ENCODE measurements around the gene H2AZ2.
"Not testable (repeated sequence)": the region's sequence is repeated elsewhere in the genome, so short reads cannot be mapped to it uniquely, and the experiment has no call there.

H2AZ2 gene

GRCh38 chr7:44811093-44811492 lies 36.8 kb downstream of the H2AZ2 start:
- no peak for DNase-seq

GRCh38 chr7:44808914-44809393 lies 38.9 kb downstream of the H2AZ2 start:
- DNase-seq = no peak

DNA sequence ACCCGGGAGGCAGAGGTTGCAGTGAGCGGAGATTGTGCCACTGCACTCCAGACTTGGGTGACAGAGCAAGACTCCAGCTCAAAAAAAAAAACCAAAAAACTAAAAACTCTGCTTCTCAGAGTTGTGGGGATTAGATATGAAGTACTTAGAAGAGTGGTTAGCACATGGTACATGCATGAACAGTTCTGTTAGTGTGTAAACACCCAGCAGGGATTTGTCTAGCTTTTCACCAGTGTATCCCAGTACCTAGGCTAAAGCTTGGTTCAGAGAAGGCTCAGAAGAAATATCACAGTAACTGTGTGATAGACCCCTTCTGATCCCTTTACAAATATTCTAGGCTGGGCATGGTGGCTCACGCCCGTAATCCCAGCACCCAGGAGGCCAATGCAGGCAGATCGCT lies 41.9 kb downstream of the H2AZ2 start:
- no peak for DNase-seq

- DNase-seq = not testable (repeated sequence)
These were observed 43.9 kb downstream of the H2AZ2 start for GRCh38 chr7:44803828-44804519.

DNA sequence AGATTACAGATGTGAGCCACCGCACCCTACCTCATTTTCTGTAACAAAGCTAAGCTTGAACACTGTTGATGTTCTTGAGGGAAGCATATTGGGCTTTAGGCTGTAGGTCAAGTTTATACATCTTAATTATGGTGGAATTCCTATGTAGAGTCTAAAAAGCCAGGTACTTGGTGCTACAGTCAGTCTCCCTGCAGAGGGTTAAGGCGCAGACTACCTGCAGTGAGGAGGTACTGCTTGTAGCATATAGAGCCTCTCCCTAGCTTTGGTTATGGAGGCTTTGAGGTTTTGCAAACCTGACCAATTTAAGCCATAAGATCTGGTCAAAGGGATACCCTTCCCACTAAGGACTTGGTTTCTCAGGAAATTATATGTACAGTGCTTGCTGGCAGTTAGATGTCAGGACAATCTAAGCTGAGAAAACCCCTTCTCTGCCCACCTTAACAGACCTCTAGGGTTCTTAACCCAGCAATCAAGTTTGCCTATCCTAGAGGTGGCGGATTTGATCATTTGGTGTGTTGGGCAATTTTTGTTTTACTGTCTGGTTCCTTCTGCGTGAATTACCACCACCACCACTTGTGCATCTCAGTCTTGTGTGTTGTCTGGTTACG lies 45.4 kb downstream of the H2AZ2 start:
- no peak for DNase-seq

GRCh38 chr7:44801890-44802289 lies 46.0 kb downstream of the H2AZ2 start:
- DNase-seq = no peak

DNA sequence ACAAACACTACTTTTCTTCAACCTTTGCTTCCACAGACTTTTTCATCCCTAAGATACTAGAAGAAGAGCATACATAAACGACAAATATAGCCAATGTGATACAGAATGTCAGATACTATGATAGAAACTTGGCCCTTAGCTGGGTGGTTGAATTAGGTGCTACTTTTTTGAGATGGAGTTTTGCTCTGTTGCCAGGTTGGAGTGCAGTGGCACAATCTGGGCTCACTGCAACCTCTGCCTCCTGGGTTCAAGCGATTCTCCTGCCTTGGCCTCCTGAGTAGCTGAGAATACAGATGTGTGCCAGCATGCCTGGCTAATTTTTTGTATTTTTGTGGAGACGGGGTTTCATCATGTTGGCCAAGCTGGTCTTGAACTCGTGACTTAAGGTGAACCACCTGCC lies 47.9 kb downstream of the H2AZ2 start:
- DNase-seq = no peak

DNA sequence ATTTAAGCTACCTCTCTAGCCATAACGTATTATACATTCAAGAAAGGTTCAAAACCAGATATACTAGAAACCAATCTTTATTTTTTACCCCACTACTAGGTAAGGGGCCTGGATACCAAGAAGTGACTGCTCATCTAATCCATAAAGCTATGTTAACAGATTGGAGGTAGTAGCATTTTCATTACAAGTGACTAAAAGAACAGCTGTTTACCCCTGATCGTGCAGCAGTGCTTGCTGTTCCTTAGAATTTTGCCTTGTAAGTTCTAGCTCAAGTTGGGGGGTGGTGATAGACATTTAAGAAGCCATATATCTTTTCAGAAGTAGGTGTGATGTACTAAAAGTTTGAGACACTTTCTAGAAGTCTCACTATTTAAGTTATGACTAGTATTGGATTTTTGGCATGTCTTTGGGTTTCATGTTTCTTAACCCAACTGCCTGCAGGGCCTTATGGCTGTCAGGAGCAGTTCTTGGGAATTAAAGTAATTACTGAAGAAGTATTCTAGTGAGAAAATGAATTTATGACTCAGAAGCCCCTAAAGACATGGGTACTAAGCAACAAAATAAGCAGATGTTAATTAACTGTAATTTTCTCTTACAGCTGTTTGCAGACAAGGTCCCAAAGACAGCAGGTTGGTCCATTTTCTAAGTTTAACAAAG lies 49.1 kb downstream of the H2AZ2 start:
- DNase-seq = no peak

DNA sequence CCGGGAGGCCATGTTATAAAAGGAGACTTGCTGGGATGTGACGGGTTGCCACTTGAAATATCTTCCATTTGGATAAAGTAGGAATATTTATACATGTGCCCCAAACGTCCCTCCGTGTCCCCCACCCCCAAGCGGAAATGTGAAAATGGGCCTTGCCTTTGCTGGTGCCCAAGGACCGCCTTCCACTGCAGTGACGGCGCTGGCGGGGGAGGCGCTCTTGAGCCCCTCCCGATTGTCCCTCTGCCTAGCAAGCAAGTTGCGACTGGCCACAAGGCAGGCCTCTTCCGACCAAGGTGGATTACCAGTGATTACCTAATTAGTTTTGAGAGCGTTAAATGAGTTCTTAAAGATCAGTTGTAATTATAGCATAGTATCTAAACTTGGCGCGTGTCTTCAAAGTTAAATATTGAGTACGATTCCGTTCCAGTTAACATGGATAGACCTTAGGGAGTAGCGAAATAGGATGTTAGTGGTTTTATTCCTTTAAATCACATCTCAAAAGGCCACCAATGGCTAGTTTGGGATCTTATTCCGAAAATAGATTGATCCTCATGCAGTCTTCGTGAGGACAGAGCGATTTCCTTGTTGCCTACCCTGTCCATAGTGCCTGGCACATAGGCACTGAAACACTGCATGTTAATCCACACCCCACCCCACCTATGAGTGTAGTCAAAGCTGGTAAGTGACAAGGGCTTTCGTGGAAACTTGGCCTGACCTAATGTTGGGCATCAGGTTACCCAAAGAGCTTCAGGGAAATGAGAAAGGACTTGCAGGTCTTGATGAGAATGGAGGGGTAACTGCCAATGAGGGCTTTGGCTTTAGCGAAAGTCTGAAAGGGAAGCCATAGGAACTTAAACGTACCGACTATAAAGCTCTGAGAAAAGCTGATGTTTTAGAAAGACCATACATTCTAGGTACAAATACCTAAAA lies 50.3 kb downstream of the H2AZ2 start:
- DNase-seq = peak; percentile 75

DNA sequence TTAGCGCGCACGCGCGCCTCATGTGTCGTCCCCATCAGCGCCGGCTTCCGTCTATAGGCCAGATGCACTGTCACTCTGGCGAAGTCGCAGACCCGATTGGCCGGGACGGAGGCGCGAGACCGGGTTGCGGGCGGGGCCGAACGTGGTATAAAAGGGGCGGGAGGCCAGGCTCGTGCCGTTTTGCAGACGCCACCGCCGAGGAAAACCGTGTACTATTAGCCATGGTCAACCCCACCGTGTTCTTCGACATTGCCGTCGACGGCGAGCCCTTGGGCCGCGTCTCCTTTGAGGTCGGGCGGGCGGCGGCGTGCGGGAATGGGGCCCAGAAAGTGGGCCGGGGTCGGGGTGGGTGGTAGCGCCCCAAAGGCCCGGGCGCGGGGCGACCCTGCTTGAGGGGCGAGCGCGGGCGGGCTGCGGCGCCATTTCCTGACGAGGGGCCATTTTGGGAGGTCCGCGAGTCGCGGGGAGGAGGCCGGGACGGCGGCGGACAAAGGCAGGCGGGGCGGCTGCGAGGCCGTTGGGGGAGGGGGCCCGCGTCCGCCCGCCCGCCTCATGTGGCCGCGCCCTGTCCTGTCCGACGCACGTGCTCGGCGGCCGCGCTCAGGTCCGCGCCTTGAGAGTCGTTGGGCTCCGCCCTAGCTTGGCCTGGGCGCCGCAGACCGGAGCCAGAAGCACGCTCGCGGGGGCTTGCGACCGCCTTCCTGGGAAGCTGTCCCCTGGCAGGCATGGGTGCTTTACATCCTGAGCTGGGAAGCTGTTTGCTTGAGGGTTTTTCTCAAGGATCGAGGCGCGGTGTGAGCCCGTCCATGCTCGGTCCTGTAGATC lies 51.2 kb downstream of the H2AZ2 start, which contains the start of gene PPIA:
Gene PPIA (plus strand): TSS at position 178 of the 825 bp plus-strand sequence. CDS start 44 bp downstream, at position 222.
- DNase-seq = peak; percentile 97

DNA sequence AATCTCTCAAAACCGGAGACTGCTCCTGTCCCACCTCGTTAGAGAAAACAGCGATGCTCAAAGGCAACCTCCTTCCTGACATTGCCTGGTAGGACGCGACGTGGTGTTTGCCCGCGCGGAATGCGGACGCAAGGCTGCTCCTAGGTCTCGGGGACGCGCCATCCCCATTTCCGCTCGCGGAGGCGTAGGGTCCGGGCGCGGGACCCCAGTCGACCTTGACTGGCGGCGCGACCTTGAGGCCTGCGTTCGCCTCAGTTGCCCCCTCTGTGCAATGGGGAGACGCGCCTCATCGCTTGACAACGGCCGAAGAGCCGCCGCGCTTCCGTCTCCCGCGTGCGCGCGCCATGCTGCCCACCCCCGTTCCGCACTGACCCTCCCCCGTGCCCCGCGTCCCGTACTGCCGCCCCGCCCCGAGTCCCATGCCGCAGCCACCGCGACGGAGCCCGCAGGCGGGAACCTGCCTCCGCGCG lies 51.8 kb downstream of the H2AZ2 start:
- DNase-seq = no peak

DNA sequence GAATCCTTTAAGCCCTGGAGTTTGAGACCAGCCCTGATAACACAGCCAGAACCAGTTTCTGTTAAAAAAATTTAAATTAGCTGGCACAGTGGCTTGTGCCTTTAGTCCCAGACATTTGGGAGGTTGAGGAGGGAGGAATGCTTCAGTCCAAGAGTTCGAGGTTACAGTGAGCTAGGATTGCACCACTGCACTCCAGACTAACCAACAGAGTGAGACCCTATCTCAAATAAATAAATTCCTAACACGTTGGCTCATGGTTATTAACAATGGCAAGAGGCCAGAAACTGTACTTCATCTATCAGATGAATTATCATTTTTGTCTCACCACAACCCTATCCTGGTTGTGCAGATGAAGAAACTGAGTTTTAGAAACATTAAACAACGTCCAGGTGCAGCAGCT lies 53.6 kb downstream of the H2AZ2 start:
- no peak for DNase-seq

DNA sequence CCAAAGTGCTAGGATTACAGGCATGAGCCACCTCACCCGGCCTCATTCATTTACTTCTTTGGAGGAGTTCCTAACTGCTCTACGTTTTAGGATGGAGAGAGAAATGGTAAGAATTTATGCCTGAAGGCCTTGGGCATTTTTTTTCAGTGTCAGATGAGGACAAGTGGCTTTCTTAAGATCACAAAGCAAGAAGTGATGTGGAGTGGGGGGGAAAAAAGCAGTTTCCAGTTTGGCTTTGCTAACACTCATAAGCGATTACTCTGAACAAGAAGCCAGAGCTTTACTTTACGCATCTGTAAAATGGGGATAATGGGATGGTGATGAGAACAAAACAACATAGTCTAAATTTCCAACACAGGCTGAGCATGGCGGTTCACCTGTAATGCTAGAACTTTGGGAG lies 54.0 kb downstream of the H2AZ2 start:
- no peak for DNase-seq

GRCh38 chr7:44791278-44792219 lies 56.3 kb downstream of the H2AZ2 start:
- DNase-seq = no peak

DNA sequence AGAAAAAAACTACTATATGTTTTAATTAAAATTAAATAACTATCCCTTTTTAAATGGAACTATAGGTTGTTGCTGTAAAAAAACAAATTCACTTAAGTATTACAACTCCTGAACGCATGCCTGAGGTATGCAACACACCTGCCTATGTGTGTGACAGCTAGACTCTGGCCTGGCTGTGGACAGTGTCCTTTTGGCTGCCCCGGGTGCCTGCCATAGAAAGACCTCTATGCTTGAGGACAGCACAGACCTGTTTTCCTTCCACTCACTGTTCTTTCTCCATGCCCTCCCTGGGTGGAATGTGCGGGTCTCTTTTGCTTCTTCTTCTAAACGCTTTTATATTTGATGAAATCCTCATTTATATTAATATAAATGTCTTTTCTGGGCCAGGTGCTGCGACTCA lies 57.9 kb downstream of the H2AZ2 start:
- no peak for DNase-seq

DNA sequence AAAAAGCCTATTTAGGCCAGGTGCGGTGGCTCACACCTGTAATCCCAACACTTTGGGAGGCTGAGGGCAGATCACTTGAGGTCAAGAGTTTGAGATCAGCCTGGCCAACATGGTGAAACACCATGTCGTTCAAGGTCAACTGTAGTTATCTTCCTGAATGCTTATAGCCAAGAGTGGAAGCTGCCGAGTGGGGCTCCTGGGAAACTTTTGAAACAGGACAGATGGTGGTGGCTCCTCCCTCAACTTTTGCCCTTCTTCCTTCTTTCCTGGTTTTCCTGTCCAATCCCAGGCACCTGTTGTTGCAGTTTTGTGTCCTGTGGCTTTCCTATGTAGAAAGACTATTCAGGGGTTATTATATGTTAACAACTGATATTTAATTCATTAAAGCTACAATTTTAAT lies 60.1 kb downstream of the H2AZ2 start:
- DNase-seq = no peak

DNA sequence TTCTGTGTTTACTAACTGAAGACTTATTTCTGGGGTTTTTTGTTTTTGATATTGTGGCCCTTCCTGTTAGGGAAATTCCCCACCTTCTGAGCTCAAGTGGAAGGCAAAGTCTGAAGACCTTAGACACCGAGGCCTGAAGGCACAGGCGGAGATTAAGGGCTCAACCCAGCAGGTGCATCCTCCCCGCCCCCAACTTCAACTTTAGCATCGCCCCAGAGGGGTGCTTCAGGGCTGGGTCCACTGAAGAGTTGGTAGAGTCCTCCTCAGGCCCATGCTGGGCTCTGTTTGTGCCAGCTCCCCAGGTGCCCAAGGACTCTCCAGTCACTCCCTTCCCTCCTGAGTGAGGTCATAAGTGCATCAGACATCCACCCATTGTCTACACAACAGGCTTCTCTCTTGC lies 60.8 kb downstream of the H2AZ2 start:
- no peak for DNase-seq

- not testable (repeated sequence) for DNase-seq
These were observed 62.7 kb downstream of the H2AZ2 start for GRCh38 chr7:44785218-44785617.

DNA sequence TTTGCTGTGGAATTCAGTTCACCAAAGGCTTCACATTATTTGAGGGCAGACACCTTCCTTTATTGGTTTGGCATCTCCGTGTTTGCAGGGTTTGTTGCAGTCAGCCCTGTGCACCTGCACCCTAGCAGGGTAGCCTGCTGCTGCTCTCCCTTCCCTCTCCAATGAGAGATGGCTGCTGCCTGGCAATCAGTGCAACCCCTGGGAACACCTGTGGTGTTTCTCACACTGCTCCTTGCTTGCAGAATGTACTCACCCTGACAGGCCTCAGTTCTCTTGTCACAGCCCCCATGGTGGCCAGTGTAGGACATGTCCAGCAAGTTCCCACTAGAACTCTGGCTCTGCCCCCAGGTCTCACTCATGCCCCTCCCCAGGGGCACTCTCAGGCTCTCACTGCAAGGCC lies 63.5 kb downstream of the H2AZ2 start:
- no peak for DNase-seq

DNA sequence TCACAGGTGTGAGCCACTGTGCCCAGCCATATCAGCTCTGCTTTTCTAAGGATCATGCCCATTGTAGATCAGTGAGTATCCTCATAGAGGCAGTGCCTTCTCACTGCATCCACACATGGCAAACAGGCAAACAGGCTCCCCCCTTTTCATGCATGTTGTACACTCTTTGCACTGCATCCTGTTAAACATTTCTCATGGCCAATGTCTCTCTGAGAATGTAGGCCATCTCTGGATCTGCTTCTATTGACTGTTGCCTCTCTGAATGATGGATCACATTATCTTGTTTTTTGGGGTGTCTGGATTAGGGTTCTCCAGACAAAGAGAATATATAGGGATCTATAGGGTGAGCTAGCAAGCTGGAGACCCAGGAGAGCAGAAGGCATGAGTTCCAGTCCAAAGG lies 64.5 kb downstream of the H2AZ2 start:
- DNase-seq = no peak

DNA sequence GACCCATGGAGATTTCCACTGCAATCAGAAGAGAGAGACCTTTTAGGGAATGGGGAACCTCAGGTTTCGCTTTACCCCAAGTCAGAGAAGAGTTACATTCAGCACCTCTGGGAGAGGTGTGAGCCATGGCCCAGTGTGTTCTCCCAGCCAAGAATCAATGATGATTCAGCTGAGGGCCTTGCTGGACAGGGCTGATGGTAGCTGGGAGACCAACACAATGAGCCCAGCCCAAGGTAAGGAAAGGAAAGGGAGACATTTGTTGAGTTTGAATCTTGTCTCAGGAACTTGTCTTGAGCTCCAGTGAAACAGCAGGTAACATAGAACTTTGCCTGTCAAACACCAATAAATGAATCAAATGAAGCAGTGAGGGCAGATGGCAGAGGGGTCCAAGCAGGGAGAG lies 65.4 kb downstream of the H2AZ2 start:
- DNase-seq = no peak

All from NCI-H1436 (cell line).